UCSD-AML1 (cell line): Measurements from ENCODE around the gene RPN1.
"Not testable (repeated sequence)": the region's sequence is repeated elsewhere in the genome, so short reads cannot be mapped to it uniquely, and the experiment has no call there.

Source experiments
- DNase-seq: peaks from one replicate; lab custom pipeline; 2025; ENCODE audit not compliant: unreplicated experiment; lab: John Stamatoyannopoulos, UW

Gene RPN1

GRCh38 chr3:128653383-128653992 lies 2.9 kb upstream of the RPN1 start:
- not testable (repeated sequence) for DNase-seq

GRCh38 chr3:128648940-128649663 lies 1.5 kb downstream of the RPN1 start:
- no peak for DNase-seq

- DNase-seq: no peak
Measured at GRCh38 chr3:128648402-128648801, 2.2 kb downstream of the RPN1 start.

GRCh38 chr3:128647307-128647706 lies 3.3 kb downstream of the RPN1 start:
- no peak for DNase-seq

- DNase-seq: no peak
Measured at GRCh38 chr3:128634075-128634611, 16.5 kb downstream of the RPN1 start.

- DNase-seq: no peak
Measured at GRCh38 chr3:128632301-128632700, 18.3 kb downstream of the RPN1 start.

- no peak for DNase-seq
Measured at GRCh38 chr3:128629936-128630335, 20.7 kb downstream of the RPN1 start.

GRCh38 chr3:128625409-128625945 lies 25.1 kb downstream of the RPN1 start:
- DNase-seq: no peak

GRCh38 chr3:128624526-128625138 lies 26.0 kb downstream of the RPN1 start:
- no peak for DNase-seq

GRCh38 chr3:128623762-128624176 lies 26.8 kb downstream of the RPN1 start:
- no peak for DNase-seq

GRCh38 chr3:128621931-128622330 lies 28.7 kb downstream of the RPN1 start:
- DNase-seq: no peak

GRCh38 chr3:128621234-128621633 lies 29.4 kb downstream of the RPN1 start:
- no peak for DNase-seq

- DNase-seq: peak; percentile 74
Measured at GRCh38 chr3:128620268-128620691, 30.3 kb downstream of the RPN1 start.

- no peak for DNase-seq
Measured at GRCh38 chr3:128619146-128619890, 31.3 kb downstream of the RPN1 start.

- no peak for DNase-seq
Measured at GRCh38 chr3:128618398-128618726, 32.3 kb downstream of the RPN1 start.

GRCh38 chr3:128617557-128618397 lies 32.8 kb downstream of the RPN1 start:
- peak; percentile 98 for DNase-seq

- no peak for DNase-seq
Measured at GRCh38 chr3:128617270-128617556, 33.4 kb downstream of the RPN1 start.

GRCh38 chr3:128616516-128617269 lies 33.9 kb downstream of the RPN1 start:
- DNase-seq: peak; percentile 96

- no peak for DNase-seq
Measured at GRCh38 chr3:128614076-128614475, 36.5 kb downstream of the RPN1 start.
